GM03348 (cell line): Measurements from ENCODE around the gene SLC25A52.
"Not testable (repeated sequence)": the region's sequence is repeated elsewhere in the genome, so short reads cannot be mapped to it uniquely, and the experiment has no call there.

Experiments used
- DNase-seq: peaks from one replicate; pipeline ENCODE4 v3.0.0; 2012; ENCODE audit warnings: low spot score

The SLC25A52 gene

DNA sequence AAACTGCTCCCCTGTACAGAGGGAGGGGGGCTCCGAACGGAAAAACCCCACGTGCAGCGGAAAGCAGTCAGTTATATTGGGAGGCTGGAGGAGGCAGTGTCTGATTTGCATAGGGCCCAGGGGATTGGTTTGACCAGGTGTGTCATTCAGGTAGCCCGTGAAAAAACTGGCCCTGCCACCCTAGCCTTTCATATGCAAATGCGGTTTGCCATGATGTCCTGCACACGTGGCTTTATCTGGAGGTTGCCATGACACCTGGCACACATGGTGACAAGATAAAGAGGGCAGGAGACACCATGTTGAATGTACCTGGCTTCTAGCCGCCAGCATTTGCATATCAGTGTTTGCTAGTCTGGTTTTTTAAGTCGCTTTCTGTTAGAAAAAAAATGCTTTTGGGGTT, 20.5 kb downstream of the SLC25A52 start:
- DNase-seq = no peak

DNA sequence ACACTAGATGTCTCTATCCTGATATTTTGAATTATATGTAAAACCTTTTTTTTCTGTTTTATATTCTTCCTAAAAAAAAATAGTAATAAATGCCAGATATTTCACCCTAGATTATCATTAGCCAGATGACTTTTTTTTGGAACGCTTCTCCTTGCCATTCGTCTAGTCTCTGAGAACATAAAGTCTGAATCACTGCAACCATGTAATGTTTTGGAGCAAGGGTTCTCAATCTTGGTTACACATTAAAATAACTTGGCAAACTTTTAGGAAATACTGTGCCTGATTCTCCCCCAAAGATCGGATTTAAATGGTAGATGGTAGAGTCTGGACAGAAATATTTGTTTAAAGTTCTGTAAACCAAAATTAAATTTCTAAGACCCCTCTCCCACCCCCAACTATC, 21.0 kb downstream of the SLC25A52 start:
- no peak for DNase-seq

DNA sequence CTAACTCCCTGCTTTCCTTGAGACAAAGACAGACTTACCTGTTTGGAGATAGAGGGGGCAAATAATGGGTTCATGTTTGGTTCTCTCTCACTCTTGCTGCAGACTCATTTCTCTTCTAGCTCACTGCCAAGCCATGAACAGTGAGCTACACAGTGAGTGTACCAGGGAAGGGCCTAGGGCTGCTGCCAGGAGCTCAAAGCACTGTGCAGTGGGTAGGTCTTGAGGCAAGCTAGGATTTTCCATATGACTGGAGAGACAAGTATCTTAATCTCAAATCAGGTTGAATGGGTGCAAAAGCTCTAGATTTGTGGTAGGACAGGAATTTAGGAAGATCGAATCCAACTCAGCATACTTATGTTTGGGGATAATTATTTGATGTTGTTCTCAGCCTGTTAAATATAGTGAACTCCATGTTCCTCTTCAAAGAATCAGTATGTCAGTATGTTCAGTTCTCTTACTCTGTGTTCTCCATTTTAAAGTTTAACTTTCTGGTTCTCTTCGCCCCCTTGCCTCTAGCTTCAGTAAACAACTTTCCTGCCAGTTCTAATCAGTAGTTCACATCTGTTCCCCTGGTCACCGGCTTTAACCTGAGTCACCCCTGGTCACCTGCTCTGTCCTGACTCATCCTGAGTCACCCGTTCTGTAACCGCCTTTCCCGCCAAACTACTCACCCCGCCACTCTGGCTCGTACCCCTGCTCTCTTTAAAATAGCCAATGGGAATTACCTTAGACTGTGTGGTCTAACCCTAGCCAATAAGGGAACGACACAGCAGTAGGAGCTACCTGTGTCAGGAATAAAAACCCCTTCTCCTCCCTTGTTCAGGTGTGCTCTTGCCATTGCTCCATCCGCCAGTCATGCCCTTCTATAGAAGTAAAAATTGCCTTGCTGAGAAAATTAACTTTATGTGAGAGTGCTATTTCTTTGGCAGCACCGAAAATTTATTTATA, 21.9 kb downstream of the SLC25A52 start:
- DNase-seq = no peak

DNA sequence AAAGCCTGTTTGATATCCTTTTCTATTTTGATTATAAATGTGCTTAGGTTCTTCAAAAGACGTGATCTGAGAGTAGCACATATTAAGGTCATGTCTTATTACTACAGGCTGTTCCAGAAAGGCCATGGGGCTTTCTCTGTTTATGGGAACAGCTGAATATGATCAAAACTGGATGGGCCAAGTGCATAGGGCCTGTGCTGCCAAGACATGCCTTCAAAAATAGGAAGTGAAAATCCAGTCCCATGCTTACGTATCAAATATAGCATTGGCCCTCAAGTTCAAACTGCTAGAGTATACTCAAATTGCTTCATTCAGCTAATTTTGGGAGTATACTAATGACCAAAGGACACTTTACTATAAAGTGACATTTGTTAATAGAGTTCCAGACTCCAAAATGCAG, 24.1 kb downstream of the SLC25A52 start:
- DNase-seq = no peak

DNA sequence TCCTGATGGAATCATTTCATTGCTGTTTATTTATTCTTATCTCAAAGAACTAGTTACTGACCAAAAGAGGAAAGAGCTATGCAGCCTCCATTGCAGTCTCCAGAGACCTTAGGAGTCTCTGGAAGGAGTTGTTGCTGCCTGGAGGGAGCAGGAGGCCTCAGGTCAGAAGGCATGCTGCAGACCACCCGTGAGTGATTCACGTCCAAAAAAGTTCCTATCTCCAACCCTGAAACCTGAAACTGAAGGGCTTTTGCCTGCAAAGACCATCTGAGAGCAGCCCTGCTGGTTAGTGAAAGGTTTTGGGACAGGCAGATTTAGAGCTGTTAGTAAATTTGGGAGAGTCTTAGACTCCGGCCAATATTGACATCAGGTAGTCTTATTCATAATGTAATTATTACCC, 29.1 kb downstream of the SLC25A52 start:
- DNase-seq = no peak

DNA sequence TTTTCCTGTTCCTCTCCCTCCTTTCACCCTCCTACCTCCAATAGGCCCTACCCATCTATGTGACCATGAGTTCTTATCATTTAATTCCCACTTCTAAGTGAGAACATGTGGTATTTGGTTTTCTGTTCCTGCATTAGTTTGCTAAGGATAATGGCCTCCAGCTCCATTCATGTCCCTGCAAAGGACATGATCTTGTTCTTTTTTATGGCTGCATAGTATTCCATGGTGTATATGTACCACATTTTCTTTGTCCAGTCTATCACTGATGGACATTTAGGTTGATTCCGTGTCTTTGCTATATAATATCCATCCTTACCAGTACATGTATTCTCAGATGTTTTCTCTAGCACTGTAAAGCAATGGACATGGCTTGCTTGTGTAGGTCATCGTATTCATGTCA, 31.5 kb downstream of the SLC25A52 start:
- DNase-seq = not testable (repeated sequence)

DNA sequence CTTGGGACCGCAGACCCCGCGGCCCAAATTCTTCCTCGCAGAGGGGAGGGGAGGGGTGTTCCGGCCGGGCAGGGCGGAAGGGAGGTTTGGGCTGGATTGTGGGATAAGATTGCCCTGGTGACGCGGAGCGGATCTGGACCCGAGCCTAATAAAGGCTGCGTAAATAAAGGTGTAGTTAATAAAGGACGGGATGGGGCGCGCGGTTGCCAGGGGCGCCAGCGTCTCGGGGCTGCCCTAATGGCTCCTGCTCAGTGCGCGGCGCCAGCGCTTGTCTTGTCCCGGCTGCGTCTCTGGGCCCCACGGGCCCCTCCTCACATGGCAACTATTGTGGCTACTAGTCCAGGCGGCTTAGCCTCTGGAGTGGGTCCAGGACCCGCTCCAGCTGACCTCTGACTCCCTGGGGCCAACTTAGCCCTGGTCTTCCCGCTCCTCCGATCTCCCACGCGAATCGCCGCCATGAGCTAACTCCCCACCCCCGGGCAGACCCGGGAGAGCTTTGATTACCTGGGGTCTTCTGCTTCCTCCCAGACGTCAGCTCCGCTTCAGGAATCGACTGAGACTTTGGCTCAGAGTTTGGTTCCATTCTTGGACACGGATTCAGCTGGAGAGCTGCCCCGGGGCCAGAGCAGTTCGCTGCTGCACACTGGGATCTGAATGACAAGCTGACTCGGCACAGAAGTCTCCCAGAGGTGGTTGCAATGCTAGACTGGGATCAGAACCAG, 36.5 kb downstream of the SLC25A52 start:
- DNase-seq = peak; percentile 31

DNA sequence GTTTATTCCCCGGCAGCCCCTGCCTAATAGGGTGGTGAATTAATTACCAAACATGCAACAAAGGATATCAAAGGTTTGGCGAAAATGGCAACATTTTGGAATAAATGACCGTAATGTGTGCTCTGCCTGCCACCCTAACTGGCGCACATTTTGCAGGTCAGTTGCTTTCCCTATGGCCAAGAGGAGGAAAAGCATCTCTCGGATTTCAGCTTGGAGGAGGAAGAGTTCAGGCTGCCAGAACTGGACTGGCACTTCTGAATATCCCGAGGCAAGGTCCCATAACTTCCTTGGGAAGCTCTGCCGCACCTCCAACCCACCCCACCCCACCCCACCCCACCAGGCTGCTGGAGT, 37.1 kb downstream of the SLC25A52 start:
- DNase-seq = no peak

DNA sequence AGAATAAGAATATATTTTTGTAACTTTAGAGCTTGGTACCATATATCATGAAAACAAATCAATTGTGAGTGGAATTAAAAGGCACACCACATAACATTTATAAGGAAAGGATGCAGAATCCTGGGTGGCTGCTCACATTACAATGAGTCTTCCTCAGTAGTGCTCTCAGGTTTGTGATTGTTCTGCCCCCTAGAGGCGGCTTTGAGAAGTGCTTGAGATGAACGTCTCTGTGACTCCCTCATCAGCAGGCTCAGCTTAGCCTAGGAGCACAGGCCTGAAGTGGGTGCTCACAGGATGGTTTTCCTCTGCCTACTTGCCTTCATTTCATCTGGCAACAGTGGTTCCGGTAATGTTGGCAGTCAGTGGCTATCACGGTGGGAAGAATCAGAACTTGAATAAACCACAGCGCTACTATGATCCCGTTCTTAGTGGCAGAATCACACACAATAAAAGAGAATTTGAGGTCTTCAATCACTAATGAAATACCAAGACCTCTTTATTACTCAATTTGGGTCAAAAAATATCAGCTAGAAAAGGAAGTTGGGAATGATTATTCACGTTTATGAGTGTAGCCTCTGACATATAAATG, 38.2 kb downstream of the SLC25A52 start:
- peak; percentile 87 for DNase-seq

DNA sequence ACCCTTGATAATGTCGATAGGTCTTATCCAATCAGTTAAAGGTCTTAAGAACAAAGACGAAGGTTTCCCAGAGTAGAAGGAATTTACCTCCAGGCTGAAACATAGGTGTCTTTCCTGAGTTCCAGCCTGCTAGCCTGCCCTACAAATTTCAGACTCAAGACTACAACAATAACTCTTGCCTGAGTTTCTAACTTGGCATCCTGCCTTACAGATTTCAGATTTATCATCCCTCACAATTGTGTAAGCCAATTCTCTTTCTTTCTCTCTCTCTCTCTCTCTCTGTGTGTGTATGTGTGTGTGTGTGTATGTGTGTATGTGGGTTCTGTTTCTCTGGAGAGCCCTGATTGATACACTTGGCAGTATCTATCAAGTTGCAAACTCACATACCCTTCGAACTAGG, 39.1 kb downstream of the SLC25A52 start:
- DNase-seq = no peak

DNA sequence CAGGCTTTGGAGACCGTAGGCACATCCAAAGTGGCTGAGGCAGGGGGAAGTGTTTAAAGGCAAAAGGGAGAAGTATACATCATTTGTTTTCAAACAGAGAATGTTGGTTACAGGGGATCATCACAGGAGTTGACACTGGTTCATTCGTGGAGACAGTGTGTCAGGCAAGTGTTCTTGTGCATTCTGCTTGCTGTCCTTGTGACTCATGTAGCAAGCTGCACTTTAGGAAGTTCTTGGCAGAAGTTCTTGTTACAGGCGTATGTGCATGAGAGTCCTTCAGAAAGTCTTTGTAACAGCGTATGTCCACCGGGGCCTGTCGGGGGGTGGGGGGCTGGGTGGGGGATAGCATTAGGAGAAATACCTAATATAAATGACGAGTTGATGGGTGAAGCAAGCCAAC, 39.8 kb downstream of the SLC25A52 start:
- no peak for DNase-seq

DNA sequence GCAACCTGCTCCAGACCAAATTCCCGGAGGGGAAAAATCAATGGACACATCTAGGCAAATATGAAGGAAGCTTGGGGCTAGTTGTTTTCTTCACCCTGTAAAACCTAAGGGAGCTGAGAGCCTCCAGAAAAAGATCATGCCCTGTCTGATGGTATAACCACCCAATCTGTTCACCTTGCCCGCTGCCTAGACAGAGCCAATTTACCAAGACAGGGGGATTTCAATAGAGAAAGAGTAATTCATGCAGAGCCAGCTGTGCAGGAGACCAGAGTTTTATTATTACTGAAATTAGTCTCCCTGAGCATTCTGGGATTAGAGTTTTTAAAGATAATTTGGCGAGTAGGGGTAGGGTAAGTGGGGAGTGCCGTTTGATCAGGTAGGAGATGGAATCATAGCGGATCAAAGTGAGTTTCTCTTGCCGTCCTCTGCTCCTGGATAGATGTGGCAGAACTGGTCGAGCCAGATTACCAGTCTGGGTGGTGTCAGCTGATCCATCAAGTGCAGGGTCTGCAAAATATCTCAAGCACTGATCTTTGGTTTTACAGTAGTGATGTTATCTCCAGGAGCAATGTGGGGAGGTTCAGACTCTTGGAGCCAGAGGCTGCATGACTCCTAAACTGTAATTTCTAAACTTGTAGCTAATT, 41.2 kb downstream of the SLC25A52 start:
- DNase-seq = no peak

DNA sequence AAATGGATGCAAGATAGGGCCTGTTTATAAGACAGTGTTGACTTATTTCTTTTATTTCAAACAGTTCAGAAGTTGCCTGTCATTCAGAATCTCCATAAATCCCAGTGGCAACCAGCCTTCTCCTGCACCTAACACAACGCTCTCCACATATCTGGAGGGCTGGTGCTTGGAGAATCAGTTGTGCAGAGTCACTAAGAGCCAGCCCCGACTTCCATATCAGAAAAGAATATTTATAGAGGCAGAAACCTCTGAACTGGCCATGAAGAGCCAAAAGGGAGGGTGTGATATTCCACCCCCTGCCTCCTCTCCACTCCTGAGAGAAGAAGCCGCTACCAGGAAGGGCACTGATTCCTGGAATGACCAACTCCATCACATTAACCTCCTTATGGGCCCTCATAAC, 42.3 kb downstream of the SLC25A52 start:
- no peak for DNase-seq

DNA sequence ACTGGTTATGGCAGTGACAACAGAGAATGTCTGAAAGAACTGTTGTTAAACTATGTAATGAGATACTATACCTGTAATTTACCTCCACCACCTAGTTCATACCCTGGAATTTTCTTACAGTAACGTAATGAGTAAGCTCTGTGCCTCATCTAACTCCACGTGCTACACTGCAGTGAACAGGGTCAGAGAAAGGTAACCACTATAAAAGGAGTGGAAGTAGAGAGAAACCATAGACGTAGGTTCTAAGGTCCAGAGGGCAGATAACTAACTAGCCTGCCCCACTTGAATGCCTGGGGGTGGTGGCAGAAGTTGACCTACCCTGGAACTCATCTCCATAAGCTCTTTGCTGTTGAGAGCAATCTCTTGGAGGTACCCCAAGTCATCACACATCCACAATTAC, 44.3 kb downstream of the SLC25A52 start:
- DNase-seq = no peak

DNA sequence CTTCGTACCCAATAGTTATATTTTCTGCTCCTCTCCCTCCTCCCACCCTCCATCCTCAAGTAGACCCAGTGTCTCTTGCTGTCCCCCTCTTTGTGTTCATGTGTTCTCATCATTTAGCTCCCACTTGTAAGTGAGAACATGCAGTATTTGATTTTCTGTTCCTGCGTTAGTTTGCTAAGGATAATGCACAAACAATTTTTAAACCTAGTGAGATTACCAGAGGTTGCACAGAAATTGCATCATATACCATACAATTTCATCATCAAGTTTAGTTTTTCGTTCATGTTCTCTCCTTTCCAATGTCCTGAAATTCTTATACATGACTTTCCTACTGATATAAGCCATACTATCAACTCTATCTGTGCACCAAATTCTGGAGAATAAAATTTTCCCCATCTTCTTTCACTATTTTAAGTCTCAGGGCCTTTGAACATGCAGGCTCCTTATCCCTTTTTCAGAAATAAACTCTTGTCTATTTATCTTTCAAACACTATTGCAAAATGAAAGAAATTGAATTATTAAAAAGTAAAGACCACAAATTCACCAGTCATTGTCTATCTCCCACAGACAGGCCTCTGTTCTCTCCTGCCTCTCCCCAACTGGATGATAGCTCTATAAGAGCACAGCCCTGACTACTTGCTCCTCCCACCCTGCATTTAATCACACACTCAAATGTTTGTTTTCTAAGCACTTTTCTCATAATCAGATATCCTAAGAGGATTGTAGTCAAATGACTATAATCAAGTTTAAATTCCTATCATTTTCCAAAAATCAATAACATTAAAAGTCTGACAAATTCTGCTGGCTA, 49.1 kb downstream of the SLC25A52 start:
- no peak for DNase-seq

DNA sequence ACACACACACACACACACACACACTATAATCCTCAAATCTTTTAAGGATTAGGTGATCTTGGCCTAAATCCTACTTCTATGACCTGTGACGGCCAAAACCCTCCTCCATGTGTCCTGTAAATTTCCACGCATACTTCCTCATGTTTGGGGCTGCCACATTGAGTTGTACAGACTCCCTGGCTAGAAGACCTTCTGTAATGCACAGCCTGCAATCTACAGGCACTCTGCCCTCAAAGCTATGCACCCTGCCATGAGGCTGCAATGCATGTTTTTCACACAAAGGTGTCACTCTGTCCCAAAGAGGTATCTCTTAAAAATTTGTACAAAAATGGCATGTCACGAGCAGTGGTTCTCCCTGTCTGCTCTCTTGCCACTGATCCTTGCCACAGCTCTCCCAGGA, 49.9 kb downstream of the SLC25A52 start:
- no peak for DNase-seq
